K562 (cell line): Measurements from ENCODE around the gene TMEM135. TPM values are rescaled to one million over a fixed set of nuclear protein-coding genes. Genes with fewer than 3 reads are reported as not detected.

Experiments
- CHD4 ChIP-seq: fragments of 200-600 bp; sonication (generic); IDR thresholded peaks from 3 replicates; pipeline ENCODE4 v1.6.1; 2012; ENCODE audit warnings: low read depth, mild to moderate bottlenecking, mixed read lengths, low read length, inconsistent platforms; ENCODE audit not compliant: insufficient read depth, insufficient replicate concordance, poor library complexity, severe bottlenecking
- POLR3G ChIP-seq: IDR thresholded peaks from 2 replicates; pipeline ENCODE4 v1.6.1; 2011; ENCODE audit not compliant: insufficient read length, insufficient replicate concordance; ENCODE audit errors: extremely low read depth
- THRAP3 ChIP-seq: fragments of 450-650 bp; IDR thresholded peaks from 2 replicates; pipeline ENCODE4 v1.6.1; 2016; ENCODE audit warnings: mild to moderate bottlenecking, inconsistent platforms, borderline replicate concordance
- ZFP1 ChIP-seq: fragments of 450-650 bp; formaldehyde crosslinking; IDR thresholded peaks from 2 replicates; pipeline ENCODE4 v1.4.0; 2020; ENCODE audit warnings: mild to moderate bottlenecking, mixed read lengths
- polyA plus RNA-seq, 8 experiments: library from polyadenylated mRNA; depleted of rRNA in 4 of 8; stranded (reverse) in 5 of 8; unstranded in 3 of 8; fragments of >200 nt; fragmentation: Nextera tagmentation in 2 of 8; fragmentation: Illumina TruSeq in 1 of 8; extraction: Ambion mirVana in 2 of 8; extraction: Trizol in 1 of 8; gene quantifications; 2 replicates each; pipeline versions ENCODE4 v1.2.1 to v1.2.3, GENCODE V29; 2011 to 2014; ENCODE audit warnings: inconsistent platforms in 1 of 8, missing spikeins in 1 of 8
- total RNA-seq, 7 experiments: library from RNA; depleted of rRNA in 6 of 7; stranded (reverse); fragments of >200 nt in 6 of 7; fragmentation: Illumina TruSeq in 2 of 7; extraction: Trizol in 2 of 7; gene quantifications; 2 replicates each; pipeline versions ENCODE4 v1.2.1 to v1.2.3, GENCODE V29; 2011 to 2021; ENCODE audit warnings: low replicate concordance in 1 of 7
- TF ChIP-seq, protein P1 (sequence below): fragments of 250-450 bp; sonication (Bioruptor Pico); IDR thresholded peaks from 2 replicates; pipeline ENCODE4 v1.5.0; 2021; ENCODE audit warnings: mild to moderate bottlenecking, moderate library complexity
- TF ChIP-seq, protein P2 (sequence below): fragments of 450-650 bp; formaldehyde crosslinking; IDR thresholded peaks from 2 replicates; pipeline ENCODE4 v1.4.0; 2020; ENCODE audit warnings: mild to moderate bottlenecking, moderate library complexity
- TF ChIP-seq, protein P3 (sequence below): sonication (generic); formaldehyde crosslinking; IDR thresholded peaks from 2 replicates; pipeline ENCODE4 v1.8.0; 2022; ENCODE audit warnings: mild to moderate bottlenecking, missing genetic modification reagents

The TMEM135 gene
- total and polyA plus RNA-seq, 9 of the 15 experiments (the other 6 are each of a cell fraction or from before 2014, with no cell fraction given) = 17.3 to 53.6 (median 24.9) TPM

DNA sequence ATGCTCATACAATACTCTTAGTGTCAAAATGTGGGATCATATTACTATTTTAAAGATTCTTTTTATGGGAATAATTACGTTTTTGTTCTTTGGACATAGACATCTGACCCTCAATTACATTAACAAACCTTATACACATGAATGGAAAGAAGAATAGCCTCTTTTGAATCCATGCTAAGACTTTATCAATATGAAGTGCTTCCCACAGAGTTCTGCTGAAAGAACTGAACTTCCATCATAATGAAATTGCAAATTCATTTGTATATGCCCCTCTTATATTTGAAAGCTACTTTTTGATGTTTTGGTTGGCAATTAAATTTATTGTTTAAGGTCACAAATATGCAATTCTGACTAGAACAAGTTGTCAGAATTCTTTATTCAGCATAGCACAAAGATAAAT, 254.9 kb downstream of the TMEM135 start (continued):
- TF ChIP-seq, protein P1, sequence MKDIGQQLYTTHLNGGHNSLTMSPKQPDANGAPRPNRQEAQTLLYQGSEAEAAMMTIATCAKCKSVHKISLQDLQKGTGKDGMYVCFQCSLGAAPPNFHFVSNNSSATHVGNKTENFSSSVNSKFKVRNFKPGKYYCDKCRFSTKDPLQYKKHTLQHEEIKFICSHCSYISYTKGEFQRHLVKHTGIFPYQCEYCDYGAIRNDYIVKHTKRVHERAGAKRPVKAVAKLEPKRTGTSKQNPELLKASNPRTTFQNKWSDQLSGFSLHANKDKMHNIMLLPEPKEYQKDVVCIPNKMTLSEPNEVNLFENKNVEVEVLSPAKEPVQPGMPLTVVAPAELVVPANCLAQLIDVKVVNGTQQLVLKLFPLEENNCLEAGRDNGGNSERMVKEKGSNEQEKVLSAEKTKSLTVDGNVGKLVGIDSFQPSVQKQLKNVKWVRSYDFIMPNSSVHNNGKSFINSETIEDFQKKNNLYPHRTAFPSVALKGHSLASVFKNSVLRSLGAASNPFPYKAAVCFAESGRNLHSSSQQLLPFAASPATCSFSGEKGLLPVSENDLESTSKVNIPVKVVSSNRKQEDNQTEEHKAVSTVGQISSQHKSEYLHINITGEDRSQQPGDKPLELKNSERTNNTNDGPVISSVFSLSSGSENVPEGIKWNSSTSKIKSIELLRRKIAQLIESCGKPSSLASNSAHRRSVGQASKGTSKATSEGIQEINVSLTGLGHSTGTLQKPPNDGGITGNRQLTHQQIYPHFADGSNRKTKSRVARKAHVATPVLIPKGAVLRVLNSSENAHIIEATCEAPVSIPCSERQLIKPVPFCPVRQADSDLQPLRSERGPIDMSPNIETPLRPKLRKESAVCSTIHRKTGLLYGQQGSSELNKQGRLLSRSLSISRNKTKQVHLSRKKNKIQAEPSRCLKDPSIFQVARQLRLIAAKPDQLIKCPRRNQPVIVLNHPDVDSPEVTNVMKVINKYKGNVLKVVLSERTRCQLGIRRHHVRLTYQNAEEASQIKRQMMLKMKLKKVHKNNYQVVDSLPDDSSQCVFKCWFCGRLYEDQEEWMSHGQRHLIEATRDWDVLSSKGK = no peak
- TF ChIP-seq CHD4 = no peak
- TF ChIP-seq, protein P2, sequence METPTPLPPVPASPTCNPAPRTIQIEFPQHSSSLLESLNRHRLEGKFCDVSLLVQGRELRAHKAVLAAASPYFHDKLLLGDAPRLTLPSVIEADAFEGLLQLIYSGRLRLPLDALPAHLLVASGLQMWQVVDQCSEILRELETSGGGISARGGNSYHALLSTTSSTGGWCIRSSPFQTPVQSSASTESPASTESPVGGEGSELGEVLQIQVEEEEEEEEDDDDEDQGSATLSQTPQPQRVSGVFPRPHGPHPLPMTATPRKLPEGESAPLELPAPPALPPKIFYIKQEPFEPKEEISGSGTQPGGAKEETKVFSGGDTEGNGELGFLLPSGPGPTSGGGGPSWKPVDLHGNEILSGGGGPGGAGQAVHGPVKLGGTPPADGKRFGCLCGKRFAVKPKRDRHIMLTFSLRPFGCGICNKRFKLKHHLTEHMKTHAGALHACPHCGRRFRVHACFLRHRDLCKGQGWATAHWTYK = no peak
- TF ChIP-seq, protein P3, sequence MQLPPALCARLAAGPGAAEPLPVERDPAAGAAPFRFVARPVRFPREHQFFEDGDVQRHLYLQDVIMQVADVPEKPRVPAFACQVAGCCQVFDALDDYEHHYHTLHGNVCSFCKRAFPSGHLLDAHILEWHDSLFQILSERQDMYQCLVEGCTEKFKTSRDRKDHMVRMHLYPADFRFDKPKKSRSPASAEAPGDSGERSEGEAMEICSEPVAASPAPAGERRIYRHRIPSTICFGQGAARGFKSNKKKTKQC (CRISPR knock-in tag) = no peak
- TF ChIP-seq ZFP1 (CRISPR knock-in tag) = no peak
- TF ChIP-seq POLR3G = no peak
- no peak for TF ChIP-seq THRAP3
